Osteoblast (primary cell): ENCODE results near the gene HDHD2. TPM values are rescaled to one million over a fixed set of nuclear protein-coding genes. Genes with fewer than 3 reads are reported as not detected.

Experiments used
- DNase-seq: peaks from one replicate; pipeline ENCODE4 v3.0.0; 2011; ENCODE audit warnings: low spot score, mixed read lengths; ENCODE audit not compliant: insufficient read length; ENCODE audit errors: missing footprints
- H2AFZ ChIP-seq: 2 replicates; pipeline ENCODE4 v1.6.0; 2011; ENCODE audit warnings: mild to moderate bottlenecking, low read length
- H3K27ac ChIP-seq: 2 replicates; pipeline ENCODE4 v1.5.1; 2011; ENCODE audit warnings: mild to moderate bottlenecking, low read depth, low read length, moderate library complexity
- H3K27me3 ChIP-seq: 2 replicates; pipeline ENCODE4 v1.6.0; 2012; ENCODE audit warnings: mild to moderate bottlenecking, control low read depth, inconsistent platforms, low read length, moderate library complexity; ENCODE audit not compliant: insufficient read depth
- H3K36me3 ChIP-seq: 2 replicates; pipeline ENCODE4 v1.5.1; 2011; ENCODE audit warnings: mild to moderate bottlenecking, low read length, control low read depth, moderate library complexity; ENCODE audit not compliant: insufficient read depth
- H3K4me1 ChIP-seq: 2 replicates; pipeline ENCODE4 v1.5.1; 2011; ENCODE audit warnings: mild to moderate bottlenecking, low read length, control low read depth, moderate library complexity; ENCODE audit not compliant: insufficient read depth
- H3K4me2 ChIP-seq: 2 replicates; pipeline ENCODE4 v1.6.0; 2011; ENCODE audit warnings: mild to moderate bottlenecking, low read length; ENCODE audit not compliant: insufficient read depth
- H3K4me3 ChIP-seq: fragments of 200-600 bp; sonication (generic); 3 replicates; pipeline ENCODE4 v1.5.1; 2012; ENCODE audit warnings: mild to moderate bottlenecking, low read length, inconsistent platforms; ENCODE audit not compliant: insufficient read depth
- H3K79me2 ChIP-seq: 2 replicates; pipeline ENCODE4 v1.6.0; 2012; ENCODE audit warnings: mild to moderate bottlenecking, low read length, control low read depth, inconsistent platforms; ENCODE audit not compliant: insufficient read depth
- H3K9me3 ChIP-seq: 2 replicates; pipeline ENCODE4 v1.5.1; 2011; ENCODE audit warnings: low read depth, low read length, control low read depth
- H4K20me1 ChIP-seq: 2 replicates; pipeline ENCODE4 v1.6.0; 2012; ENCODE audit warnings: mild to moderate bottlenecking, low read length, control low read depth; ENCODE audit not compliant: insufficient read depth
- CTCF ChIP-seq: IDR thresholded peaks from 2 replicates; pipeline ENCODE4 v1.5.1; 2011; ENCODE audit warnings: mild to moderate bottlenecking, low read depth, low read length, moderate library complexity; ENCODE audit errors: extremely low read depth
- total RNA-seq: library from RNA; depleted of rRNA; stranded (reverse); fragments of >200 nt; gene quantifications from 2 replicates; pipeline ENCODE4 v1.2.3, GENCODE V29; 2012

Gene HDHD2
- total RNA-seq, 1 donor, result 17.4 TPM

- no peak for TF ChIP-seq CTCF
- no peak overlapping the region for H3K4me3 ChIP-seq
- H3K4me2 ChIP-seq, result no peak overlapping the region
- peaks cover 5% of the 10 kb centered on the region for H3K36me3 ChIP-seq
- H3K9me3 ChIP-seq, result no peaks in the 10 kb centered on the region
- no peaks in the 10 kb centered on the region for H3K27me3 ChIP-seq
- H4K20me1 ChIP-seq, result peaks cover 10% of the 10 kb centered on the region
- H3K27ac ChIP-seq, result no peak overlapping the region
- peaks cover 59% of the 10 kb centered on the region for H3K79me2 ChIP-seq
- no peaks in the 10 kb centered on the region for H3K4me1 ChIP-seq
- no peak overlapping the region for H2AFZ ChIP-seq
- no peak for DNase-seq
Observed at GRCh38 chr18:47141289-47141688, 9.0 kb downstream of the HDHD2 start.

GRCh38 chr18:47121146-47121545 is 29.2 kb downstream of the HDHD2 start:
- peaks cover 11% of the 10 kb centered on the region for H3K4me1 ChIP-seq
- no peak overlapping the region for H2AFZ ChIP-seq
- H3K79me2 ChIP-seq, result no peaks in the 10 kb centered on the region
- H3K36me3 ChIP-seq, result no peaks in the 10 kb centered on the region
- H3K9me3 ChIP-seq, result no peaks in the 10 kb centered on the region
- H3K27ac ChIP-seq, result no peak overlapping the region
- peaks cover 8% of the 10 kb centered on the region for H4K20me1 ChIP-seq
- no peak for TF ChIP-seq CTCF
- no peaks in the 10 kb centered on the region for H3K27me3 ChIP-seq
- H3K4me2 ChIP-seq, result no peak overlapping the region
- DNase-seq, result no peak
- no peak overlapping the region for H3K4me3 ChIP-seq

- Histone ChIP-seq H3K4me3 (no peak overlapping the region), H3K79me2 (no peaks in the 10 kb centered on the region), H2AFZ (no peak overlapping the region), H3K4me2 (no peak overlapping the region), H4K20me1 (peaks cover 8% of the 10 kb centered on the region), H3K27ac (no peak overlapping the region), H3K4me1 (peaks cover 11% of the 10 kb centered on the region), H3K27me3 (no peaks in the 10 kb centered on the region), H3K9me3 (no peaks in the 10 kb centered on the region), H3K36me3 (no peaks in the 10 kb centered on the region)
- DNase-seq, result no peak
- TF ChIP-seq CTCF, result no peak
Observed at GRCh38 chr18:47120428-47120827, 29.9 kb downstream of the HDHD2 start.

GRCh38 chr18:47118981-47119380 is 31.3 kb downstream of the HDHD2 start:
- Histone ChIP-seq H3K27me3 (no peaks in the 10 kb centered on the region), H3K79me2 (no peaks in the 10 kb centered on the region), H3K4me1 (peaks cover 15% of the 10 kb centered on the region), H3K4me2 (no peak overlapping the region), H3K36me3 (peaks cover 8% of the 10 kb centered on the region), H4K20me1 (peaks cover 8% of the 10 kb centered on the region), H3K4me3 (no peak overlapping the region), H2AFZ (no peak overlapping the region), H3K27ac (no peak overlapping the region), H3K9me3 (no peaks in the 10 kb centered on the region)
- DNase-seq, result no peak
- no peak for TF ChIP-seq CTCF
